ENCODE results near the gene SUSD2.
"Not testable (repeated sequence)": the region's sequence is repeated elsewhere in the genome, so short reads cannot be mapped to it uniquely, and the experiment has no call there.

The SUSD2 gene

GRCh38 chr22:24181088-24181995 is at the start of gene SUSD2:
SUSD2 (plus strand) TSS chr22:24181487; CDS start chr22:24181520, 33 bp downstream.
- DNase-seq, result peak; percentile 93 to 98

- DNase-seq, result peak in 1 of 2 experiments; percentile 34
Measured at GRCh38 chr22:24133187-24133965, 47.9 kb upstream of the SUSD2 start.

GRCh38 chr22:24134090-24134846 is 47.0 kb upstream of the SUSD2 start:
- no peak for DNase-seq

GRCh38 chr22:24136533-24136932 is 44.8 kb upstream of the SUSD2 start:
- DNase-seq, result not testable (repeated sequence)

- DNase-seq, result no peak
Measured at GRCh38 chr22:24137595-24137994, 43.7 kb upstream of the SUSD2 start.

- no peak for DNase-seq
Measured at GRCh38 chr22:24138649-24139420, 42.5 kb upstream of the SUSD2 start.

- DNase-seq, result no peak
Measured at GRCh38 chr22:24140357-24140756, 40.9 kb upstream of the SUSD2 start.

GRCh38 chr22:24141586-24141985 is 39.7 kb upstream of the SUSD2 start:
- DNase-seq, result no peak

- DNase-seq, result no peak
Measured at GRCh38 chr22:24142241-24142640, 39.0 kb upstream of the SUSD2 start.

- DNase-seq, result no peak
Measured at GRCh38 chr22:24142831-24143230, 38.5 kb upstream of the SUSD2 start.

GRCh38 chr22:24144056-24144777 is 37.1 kb upstream of the SUSD2 start:
- DNase-seq, result no peak

GRCh38 chr22:24144778-24145085 is 36.6 kb upstream of the SUSD2 start:
- DNase-seq, result no peak

- DNase-seq, result no peak
Measured at GRCh38 chr22:24145446-24146193, 35.7 kb upstream of the SUSD2 start.

- peak in 1 of 2 experiments; percentile 25 for DNase-seq
Measured at GRCh38 chr22:24146194-24146616, 35.1 kb upstream of the SUSD2 start.

GRCh38 chr22:24146791-24147353 is 34.4 kb upstream of the SUSD2 start:
- DNase-seq, result no peak

GRCh38 chr22:24147666-24148065 is 33.6 kb upstream of the SUSD2 start:
- DNase-seq, result no peak

GRCh38 chr22:24148266-24149197 is 32.8 kb upstream of the SUSD2 start:
- no peak for DNase-seq

GRCh38 chr22:24149198-24149590 is 32.1 kb upstream of the SUSD2 start:
- DNase-seq, result no peak

GRCh38 chr22:24153353-24153752 is 27.9 kb upstream of the SUSD2 start:
- DNase-seq, result no peak
